Nephron (organoid): ENCODE results near the gene ACRBP.

ENCODE experiments used
- H3K27ac Mint-ChIP-seq, 3 experiments: 2 replicates each; pipeline ENCODE4 v1.8.0; 2020; ENCODE audit warnings: mixed read lengths in 3 of 3, mild to moderate bottlenecking in 2 of 3, moderate library complexity in 1 of 3
- H3K27me3 Mint-ChIP-seq: 2 replicates; pipeline ENCODE4 v1.8.0; 2021; ENCODE audit warnings: low read depth, mild to moderate bottlenecking, moderate library complexity, mixed read lengths
- H3K36me3 Mint-ChIP-seq: 2 replicates; pipeline ENCODE4 v1.8.0; 2020; ENCODE audit warnings: low read depth, mixed read lengths
- H3K4me1 Mint-ChIP-seq: 2 replicates; pipeline ENCODE4 v1.8.0; 2020; ENCODE audit warnings: mixed read lengths
- H3K4me3 Mint-ChIP-seq, 3 experiments: 2 replicates each; pipeline ENCODE4 v1.8.0; 2020; ENCODE audit warnings: mild to moderate bottlenecking in 3 of 3, mixed read lengths in 3 of 3, moderate library complexity in 2 of 3
- H3K9me3 Mint-ChIP-seq: 2 replicates; pipeline ENCODE4 v1.8.0; 2020; ENCODE audit warnings: mixed read lengths
- TF ChIP-seq, protein P1 (sequence below), 3 experiments: fragments of 200-600 bp; sonication (generic); IDR thresholded peaks; one replicate each; pipeline ENCODE4 v1.5.0; 2021; ENCODE audit warnings: antibody characterized with exemption in 3 of 3; ENCODE audit not compliant: unreplicated experiment in 3 of 3

Gene ACRBP

GRCh38 chr12:6635375-6635855 is 11.8 kb downstream of the ACRBP start:
- Mint-ChIP-seq H3K27ac (peak overlapping the region; percentile 5 to 75 (median 59)), H3K4me3 (no peak overlapping the region), H3K4me1 (peaks cover 31% of the 10 kb centered on the region), H3K36me3 (no peaks in the 10 kb centered on the region), H3K27me3 (peaks cover 7% of the 10 kb centered on the region), H3K9me3 (no peaks in the 10 kb centered on the region)
- TF ChIP-seq, protein P1, sequence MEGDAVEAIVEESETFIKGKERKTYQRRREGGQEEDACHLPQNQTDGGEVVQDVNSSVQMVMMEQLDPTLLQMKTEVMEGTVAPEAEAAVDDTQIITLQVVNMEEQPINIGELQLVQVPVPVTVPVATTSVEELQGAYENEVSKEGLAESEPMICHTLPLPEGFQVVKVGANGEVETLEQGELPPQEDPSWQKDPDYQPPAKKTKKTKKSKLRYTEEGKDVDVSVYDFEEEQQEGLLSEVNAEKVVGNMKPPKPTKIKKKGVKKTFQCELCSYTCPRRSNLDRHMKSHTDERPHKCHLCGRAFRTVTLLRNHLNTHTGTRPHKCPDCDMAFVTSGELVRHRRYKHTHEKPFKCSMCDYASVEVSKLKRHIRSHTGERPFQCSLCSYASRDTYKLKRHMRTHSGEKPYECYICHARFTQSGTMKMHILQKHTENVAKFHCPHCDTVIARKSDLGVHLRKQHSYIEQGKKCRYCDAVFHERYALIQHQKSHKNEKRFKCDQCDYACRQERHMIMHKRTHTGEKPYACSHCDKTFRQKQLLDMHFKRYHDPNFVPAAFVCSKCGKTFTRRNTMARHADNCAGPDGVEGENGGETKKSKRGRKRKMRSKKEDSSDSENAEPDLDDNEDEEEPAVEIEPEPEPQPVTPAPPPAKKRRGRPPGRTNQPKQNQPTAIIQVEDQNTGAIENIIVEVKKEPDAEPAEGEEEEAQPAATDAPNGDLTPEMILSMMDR (IDR thresholded peaks at IDR 0.05; ENCODE audit: unreplicated experiment in 3 of 3), result no peak

DNA sequence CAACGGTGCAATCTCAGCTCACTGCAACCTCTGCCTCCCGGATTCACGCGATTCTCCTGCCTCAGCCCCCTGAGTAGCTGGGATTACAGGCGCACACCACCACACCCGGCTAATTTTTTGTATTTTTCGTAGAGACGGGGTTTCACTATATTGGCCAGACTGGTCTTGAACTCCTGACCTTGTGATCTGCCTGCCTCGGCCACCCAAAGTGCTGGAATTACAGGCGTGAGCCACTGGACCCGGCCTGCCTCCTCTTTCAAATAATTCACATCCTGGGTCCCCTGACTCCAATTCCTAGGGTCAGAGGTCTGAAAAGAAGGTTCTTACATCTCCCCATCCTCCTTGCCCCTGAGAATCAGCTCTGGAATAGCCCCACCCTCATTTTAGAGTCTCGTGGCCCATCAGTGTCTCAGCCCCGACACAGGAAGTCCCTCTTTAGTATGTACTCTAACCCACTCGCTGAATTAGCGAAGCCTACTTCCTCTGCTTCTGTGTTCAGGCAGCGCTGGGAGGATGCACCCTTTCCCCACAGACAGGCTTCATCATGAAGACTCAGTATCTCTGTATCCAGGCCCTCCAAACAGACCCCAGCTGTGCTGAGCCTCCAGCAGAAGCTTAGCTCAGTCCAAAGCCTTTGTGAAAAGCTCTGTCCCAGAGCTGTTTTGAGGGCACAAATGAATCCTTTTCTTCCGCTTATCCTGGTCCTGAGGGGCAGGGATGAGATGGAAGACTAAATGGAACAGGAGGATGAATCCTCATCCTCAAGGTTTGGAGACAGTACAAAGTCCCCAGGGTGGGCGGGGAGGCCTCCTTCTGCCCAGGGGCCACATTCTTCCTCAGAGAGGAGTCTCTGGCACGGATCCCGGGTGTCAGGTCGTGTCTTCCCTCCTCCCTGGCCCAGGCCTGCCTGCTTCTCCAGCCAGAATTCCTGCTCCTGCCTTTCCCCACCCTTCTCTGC is 14.9 kb downstream of the ACRBP start:
- H3K36me3 Mint-ChIP-seq, result no peaks in the 10 kb centered on the region
- TF ChIP-seq, protein P1 (IDR thresholded peaks at IDR 0.05; ENCODE audit: unreplicated experiment in 3 of 3), result no peak
- no peaks in the 10 kb centered on the region for H3K9me3 Mint-ChIP-seq
- peak overlapping the region; percentile 92 to 97 (median 97) for H3K27ac Mint-ChIP-seq
- peak overlapping the region; percentile 7 to 49 (median 24) for H3K4me3 Mint-ChIP-seq
- peaks cover 3% of the 10 kb centered on the region for H3K27me3 Mint-ChIP-seq
- H3K4me1 Mint-ChIP-seq, result peaks cover 31% of the 10 kb centered on the region

DNA sequence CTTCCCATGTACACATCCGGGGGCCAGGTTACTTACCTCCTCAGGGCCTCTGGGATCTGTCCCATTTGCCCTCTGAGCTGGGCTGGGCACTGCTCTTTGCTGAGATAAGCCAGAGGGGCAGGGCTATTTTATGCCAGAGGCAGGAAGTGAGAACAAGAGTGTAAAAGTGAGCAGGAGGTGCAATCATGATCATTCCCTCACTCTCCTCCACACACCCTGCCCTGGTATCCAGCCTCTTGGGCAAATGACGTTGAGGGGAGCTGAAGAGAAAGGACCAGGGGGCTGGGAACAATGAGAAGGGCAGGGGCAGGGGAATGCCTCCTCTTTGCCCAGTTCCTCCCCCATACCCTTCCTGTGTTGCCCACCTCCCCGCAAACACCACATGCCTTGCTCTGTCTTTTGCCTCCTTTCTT is 15.7 kb downstream of the ACRBP start:
- Mint-ChIP-seq H3K36me3 (no peaks in the 10 kb centered on the region), H3K4me3 (no peak overlapping the region), H3K27ac (peak overlapping the region; percentile 92 to 97 (median 97)), H3K9me3 (no peaks in the 10 kb centered on the region), H3K27me3 (peaks cover 3% of the 10 kb centered on the region), H3K4me1 (peaks cover 34% of the 10 kb centered on the region)
- TF ChIP-seq, protein P1 (IDR thresholded peaks at IDR 0.05; ENCODE audit: unreplicated experiment in 3 of 3), result no peak

DNA sequence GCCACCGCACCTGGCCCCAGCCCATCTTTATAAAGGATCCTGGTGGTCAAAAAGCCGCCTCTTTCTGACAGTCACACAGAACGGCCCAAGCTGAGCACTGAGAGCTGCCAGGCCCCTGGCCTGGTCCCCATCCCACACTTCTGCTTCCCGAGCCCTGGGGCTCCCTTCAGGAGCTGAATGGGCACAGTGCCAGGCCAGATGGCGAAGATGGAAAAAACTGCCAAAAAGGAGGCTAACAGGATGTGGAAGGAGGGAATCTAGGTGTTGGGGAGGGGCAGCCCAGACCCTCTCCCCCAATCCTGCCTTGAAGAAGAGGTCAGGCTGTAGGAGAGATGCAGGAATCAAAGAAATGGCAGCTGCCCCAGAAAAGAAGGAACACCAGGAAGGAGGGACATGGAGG is 16.5 kb downstream of the ACRBP start:
- peak overlapping the region; percentile 92 to 97 (median 97) for H3K27ac Mint-ChIP-seq
- H3K36me3 Mint-ChIP-seq, result no peaks in the 10 kb centered on the region

DNA sequence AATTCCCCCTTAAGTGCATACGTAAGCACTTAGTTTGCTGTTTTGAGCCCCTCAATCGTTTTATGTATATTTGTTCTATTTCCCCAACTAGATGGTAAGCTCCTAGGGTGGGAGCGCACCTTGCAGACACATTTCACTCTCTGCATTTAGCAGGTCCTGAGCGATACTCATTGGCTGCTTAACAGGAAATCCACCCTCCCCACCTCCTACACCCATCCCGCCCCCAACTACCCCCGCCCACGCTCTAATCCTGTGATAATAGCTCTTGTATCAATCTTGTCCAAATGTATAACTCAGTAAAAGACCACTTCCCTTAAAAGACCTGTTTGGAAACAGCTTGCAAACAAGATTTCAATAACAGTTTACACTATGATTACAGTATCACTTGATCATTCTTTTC is 19.6 kb downstream of the ACRBP start:
- no peaks in the 10 kb centered on the region for H3K9me3 Mint-ChIP-seq
- no peak overlapping the region for H3K4me3 Mint-ChIP-seq
- H3K36me3 Mint-ChIP-seq, result no peaks in the 10 kb centered on the region
- H3K4me1 Mint-ChIP-seq, result peaks cover 26% of the 10 kb centered on the region
- TF ChIP-seq, protein P1 (IDR thresholded peaks at IDR 0.05; ENCODE audit: unreplicated experiment in 3 of 3), result no peak
- no peaks in the 10 kb centered on the region for H3K27me3 Mint-ChIP-seq
- peak overlapping the region in 1 of 3 experiments; percentile 40 for H3K27ac Mint-ChIP-seq

More for the DNA sequence above, 16.5 kb downstream of the ACRBP start:
- no peaks in the 10 kb centered on the region for H3K27me3 Mint-ChIP-seq
- TF ChIP-seq, protein P1 (IDR thresholded peaks at IDR 0.05; ENCODE audit: unreplicated experiment in 3 of 3), result no peak
- peaks cover 32% of the 10 kb centered on the region for H3K4me1 Mint-ChIP-seq
- H3K4me3 Mint-ChIP-seq, result no peak overlapping the region
- H3K9me3 Mint-ChIP-seq, result no peaks in the 10 kb centered on the region
